NCI-H2029 treated with DMSO at 0.1 percent for 48 hours (cell line): ENCODE results near the gene IFFO2.

Experiments used
- DNase-seq: peaks from one replicate; lab custom pipeline; 2025; lab: John Stamatoyannopoulos, UW

The IFFO2 gene

DNA sequence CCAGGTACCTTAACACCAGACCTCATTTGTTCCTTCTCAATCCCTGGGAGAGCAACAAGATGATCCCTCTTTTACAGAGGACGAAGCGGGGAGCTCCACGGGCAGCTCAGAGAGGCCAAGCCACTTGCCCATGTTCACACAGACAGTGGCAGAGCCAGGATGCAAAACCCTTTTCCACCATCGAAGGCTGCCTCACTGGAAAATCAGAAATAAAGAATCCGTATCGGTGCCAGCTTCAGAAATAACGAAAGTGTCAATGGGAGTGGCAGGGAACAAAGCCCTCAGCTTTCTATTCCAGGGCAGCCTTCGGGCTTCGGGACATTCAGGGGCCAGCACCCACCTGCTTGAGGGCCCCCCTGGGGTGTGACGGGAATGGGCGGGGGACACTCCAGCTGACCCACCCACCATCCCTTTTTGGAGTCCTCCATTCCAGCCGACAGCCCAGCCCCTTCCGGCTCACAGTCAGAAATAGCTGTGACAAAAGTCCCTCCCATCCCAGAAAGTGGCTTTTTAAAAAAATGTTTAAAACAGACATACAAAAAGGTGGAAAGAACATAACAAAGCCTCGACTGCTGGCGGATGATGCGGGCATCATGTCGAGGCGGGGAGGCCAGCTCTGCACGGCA, 6.0 kb downstream of the IFFO2 start:
- DNase-seq, result no peak

GRCh38 chr1:18949686-18950400, 6.6 kb downstream of the IFFO2 start:
- DNase-seq, result no peak

DNA sequence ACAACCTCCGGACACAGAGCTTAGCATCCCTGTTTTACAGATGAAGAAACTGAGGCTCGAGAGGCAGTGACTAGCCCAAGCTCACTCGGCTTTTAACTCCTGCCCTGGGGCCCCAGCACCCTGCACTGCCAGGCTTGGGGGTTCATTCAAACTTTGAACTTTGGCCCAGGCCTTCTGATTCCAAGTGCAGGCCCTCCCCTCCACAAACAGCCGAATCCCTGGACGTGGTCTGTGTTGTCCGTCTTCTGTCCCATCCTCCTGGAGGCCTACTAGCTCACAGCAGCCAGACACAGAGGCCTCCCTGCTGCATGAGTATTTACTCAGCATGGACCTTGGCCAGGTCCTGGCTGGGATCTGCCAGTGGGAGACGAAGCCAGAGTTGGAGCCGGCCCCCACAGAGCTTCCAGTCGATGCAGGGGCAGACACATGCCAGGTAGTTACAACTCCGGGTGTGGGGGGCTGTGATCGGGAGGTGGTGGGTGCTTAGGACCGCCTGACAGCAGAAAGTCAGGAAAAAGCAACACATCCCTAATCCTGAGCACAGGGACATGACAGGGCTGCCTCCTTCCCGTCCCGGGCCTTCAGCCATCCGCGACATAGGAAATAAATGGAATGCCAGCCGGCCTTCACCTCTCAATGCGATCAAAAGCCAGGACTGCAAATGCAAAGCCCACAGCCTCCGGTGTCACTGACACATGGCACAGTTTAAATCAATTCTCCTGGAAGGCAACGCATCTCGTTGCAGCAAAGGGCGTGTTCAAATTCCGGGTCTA, 7.4 kb downstream of the IFFO2 start:
- no peak for DNase-seq

GRCh38 chr1:18948048-18948912, 8.2 kb downstream of the IFFO2 start:
- DNase-seq, result no peak

- DNase-seq, result no peak
Measured at GRCh38 chr1:18947570-18947969, 8.9 kb downstream of the IFFO2 start.

- no peak for DNase-seq
Measured at GRCh38 chr1:18946550-18947381, 9.7 kb downstream of the IFFO2 start.

GRCh38 chr1:18945401-18945849, 11.1 kb downstream of the IFFO2 start:
- no peak for DNase-seq

GRCh38 chr1:18944810-18945209, 11.7 kb downstream of the IFFO2 start:
- DNase-seq, result no peak

DNA sequence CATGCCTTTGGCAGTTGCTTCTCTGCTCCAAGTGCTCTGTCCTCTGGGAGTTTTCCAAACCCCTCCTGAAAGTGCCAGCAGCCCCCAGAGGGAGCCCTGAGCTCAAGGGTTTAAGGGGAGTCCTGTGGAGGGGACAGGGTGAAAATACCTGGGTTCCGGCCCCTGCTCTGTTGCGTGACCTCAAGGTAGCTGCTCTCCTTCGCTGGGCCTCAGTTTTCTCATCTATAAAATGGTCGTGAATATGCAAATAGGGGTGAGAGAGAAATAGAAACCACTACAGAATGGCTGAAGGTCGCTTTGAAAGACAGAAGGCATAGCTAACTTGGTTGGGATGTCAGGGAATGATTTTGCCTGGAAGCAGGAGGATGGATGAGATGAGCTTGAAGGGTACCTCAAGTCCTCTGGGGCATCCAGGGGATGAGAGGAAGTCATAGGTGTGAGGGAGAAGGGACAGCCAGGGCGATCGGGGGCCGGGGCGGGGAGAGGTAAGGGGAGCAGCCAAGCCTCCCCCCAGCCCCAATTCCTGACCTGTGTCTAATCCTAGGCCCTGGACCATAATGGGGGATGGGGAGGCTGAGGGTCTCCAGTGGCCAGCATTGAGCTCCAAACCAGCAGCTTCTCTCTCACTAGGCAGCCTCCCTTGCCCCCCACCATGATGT, 12.4 kb downstream of the IFFO2 start:
- DNase-seq, result no peak

DNA sequence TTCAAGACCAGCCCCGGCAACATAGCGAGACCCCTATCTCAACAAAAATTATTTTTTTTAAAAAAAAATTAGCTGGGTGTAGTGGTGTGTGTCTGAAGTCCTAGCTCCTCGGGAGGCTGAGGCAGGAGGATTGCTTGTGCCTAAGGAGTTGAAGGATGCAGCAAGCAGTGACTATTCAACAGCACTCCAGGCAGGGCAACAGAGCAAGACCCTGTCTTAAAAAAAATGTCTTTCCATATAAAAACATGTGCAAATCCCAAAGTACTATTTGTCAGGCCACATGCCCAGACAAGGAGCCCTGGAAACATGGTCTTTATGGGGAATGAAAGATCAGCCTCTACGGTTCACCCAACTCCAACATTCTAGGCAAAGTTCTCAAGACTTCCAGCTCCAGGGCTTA, 13.3 kb downstream of the IFFO2 start:
- no peak for DNase-seq

DNA sequence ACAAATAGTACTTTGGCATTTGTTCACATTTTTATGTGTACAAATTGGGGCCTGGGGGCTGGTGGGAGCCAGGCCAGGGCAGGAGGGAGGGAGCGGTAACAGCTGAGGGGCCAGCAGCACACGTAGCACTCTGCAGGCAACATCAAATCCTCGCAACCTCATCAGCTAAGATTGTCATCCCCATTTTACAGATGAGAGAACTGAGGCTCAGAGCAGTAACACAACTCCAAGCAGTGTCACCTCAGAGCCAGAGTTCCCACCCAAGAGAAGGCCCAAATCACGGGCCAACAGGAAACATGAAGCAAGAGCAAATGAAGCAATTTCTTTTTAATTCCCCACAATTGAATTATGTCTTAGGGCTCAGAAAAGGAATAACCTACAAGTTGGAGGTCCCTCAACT, 14.1 kb downstream of the IFFO2 start:
- no peak for DNase-seq

DNA sequence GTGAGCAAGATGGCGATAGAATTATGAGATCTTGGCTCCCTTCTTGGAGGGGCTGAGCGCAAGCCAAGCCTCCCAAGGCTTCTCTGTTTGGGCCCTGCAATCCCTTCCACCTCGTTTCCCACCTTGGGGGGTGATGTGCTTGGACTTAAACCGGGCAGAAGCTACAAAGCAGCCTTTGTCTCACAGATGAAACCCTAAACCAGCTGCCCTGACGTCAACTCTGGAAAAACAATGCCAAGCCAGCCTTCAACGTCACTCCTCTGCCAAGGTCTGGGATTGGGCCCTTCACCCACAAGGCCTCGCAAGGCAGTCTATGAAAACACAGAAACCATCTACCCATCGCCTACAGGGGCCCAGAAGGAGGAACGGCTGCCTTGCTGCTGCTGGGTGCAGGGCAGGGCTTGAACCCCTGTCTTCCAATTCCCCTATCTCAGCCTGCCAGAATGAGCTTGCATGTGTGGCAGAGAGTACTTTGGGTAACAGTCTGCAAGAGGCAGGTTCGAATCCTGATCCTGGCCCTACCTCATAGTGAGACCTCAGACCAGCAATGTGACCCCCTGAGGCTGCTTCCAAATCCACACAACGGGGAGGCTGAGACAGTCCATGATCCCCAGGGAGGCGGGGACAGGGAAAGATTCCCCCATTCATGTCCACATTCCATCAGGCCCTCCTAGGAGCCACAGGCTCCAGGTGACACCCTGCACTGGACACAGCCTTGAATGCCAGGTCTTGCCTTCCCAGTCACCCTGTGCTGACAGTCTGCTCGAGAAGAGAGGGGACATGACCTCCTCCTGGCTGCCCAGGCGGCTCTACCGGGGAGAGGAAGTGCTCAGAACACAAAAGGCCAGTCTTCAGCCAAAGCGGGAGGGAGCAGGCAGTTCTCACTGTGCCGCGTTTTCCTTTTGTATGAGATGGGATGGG, 15.0 kb downstream of the IFFO2 start:
- DNase-seq, result peak; percentile 66

GRCh38 chr1:18940303-18941020, 16.0 kb downstream of the IFFO2 start:
- no peak for DNase-seq

DNA sequence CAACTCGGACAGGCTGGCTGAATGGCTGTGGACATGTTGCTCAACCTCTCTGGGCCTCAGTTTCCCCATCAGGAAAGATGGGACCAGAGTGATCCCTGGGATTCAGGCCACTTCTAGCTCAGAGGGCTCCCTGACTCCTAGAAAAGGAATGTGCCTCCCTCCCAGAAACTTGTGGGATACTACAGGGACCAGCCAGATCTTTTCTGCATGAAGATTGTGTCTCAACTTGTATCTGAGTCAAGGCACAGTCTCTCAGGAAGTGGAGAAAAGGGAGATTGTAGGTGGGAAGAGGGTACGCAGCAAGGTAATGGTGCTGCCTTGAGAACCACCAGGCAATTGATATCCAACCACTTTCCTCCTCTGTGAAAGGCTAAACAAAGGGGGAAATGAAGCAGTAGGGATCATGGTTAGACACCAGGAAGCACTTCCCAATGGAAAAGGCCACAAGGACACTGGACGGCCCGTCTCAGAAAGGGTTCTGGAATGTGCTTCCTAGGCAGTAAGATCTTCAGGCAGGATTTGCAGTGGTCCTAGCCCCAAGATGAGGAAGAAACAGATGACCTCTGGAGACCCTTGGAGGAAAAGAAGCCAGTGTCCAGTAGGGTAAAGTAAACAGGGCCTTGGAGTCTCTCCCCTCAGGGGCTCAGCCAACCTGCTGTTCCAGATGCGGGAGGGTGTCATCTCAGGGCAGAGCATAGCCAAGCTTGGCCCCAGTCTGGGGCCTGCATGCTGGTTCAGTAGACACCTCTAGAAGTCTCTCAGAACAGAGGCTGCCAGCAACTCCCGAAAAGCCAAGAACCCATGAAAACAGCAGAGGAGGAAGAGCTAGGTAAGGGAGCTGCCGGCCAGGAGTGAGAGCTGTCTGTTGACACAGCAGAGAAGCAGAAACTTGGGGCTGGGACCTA, 16.8 kb downstream of the IFFO2 start:
- DNase-seq, result no peak

- DNase-seq, result no peak
Measured at GRCh38 chr1:18938707-18939070, 17.8 kb downstream of the IFFO2 start.

- no peak for DNase-seq
Measured at GRCh38 chr1:18938008-18938706, 18.3 kb downstream of the IFFO2 start.

DNA sequence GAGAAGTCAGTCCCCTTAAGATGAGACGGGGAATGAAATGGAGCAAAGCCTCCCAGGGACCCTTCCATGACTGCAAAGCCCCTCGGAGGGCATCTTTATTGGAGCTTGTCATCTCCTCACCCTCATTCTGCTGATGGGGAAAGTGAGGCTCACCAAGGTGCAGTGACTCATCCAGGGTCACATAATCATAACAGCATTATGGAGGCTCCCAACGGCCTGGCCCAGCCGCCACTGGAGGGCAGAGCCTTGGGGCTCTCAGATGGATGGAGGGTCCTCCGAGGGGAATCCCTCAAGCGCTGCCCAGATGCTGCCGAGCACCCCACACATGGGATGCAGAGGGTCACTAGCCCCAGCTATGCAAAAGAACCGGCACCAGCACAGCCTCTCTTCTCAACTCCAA, 18.9 kb downstream of the IFFO2 start:
- DNase-seq, result no peak
